ENCODE measurements around the gene SALL1. TPM values are rescaled to one million over a fixed set of nuclear protein-coding genes. Genes with fewer than 3 reads are reported as not detected.

SALL1 gene
- total RNA-seq, 1 donor from 2014 or later, result not detected

GRCh38 chr16:51157698-51158097 lies 6.6 kb upstream of the SALL1 start:
- POLR2A ChIA-PET, result no interaction called here
- Mint-ChIP-seq H3K4me3 (no peak overlapping the region), H3K27ac (no peak overlapping the region), H3K9me3 (no peaks in the 10 kb centered on the region), H3K27me3 (peaks cover 51% of the 10 kb centered on the region), H3K36me3 (ENCODE audit: low read depth) (no peaks in the 10 kb centered on the region), H3K4me1 (no peaks in the 10 kb centered on the region)
- ATAC-seq (ENCODE audit: low read depth) (no peak), DNase-seq (no peak)
- intact Hi-C loops (cut with micrococcal nuclease), result no loop called here
- TF ChIP-seq CTCF (IDR thresholded peaks at IDR 0.05), result no peak
- CTCF ChIA-PET, result no interaction called here

- intact Hi-C loops (cut with micrococcal nuclease), result no loop called here
- ChIA-PET CTCF (no interaction called here), POLR2A (no interaction called here)
- Mint-ChIP-seq H3K27ac (no peak overlapping the region), H3K27me3 (peaks cover 51% of the 10 kb centered on the region), H3K4me3 (no peak overlapping the region), H3K9me3 (no peaks in the 10 kb centered on the region), H3K36me3 (ENCODE audit: low read depth) (no peaks in the 10 kb centered on the region), H3K4me1 (no peaks in the 10 kb centered on the region)
- DNase-seq (no peak), ATAC-seq (ENCODE audit: low read depth) (no peak)
- TF ChIP-seq CTCF (IDR thresholded peaks at IDR 0.05), result no peak
These were observed 5.7 kb upstream of the SALL1 start for GRCh38 chr16:51156807-51157200.

DNA sequence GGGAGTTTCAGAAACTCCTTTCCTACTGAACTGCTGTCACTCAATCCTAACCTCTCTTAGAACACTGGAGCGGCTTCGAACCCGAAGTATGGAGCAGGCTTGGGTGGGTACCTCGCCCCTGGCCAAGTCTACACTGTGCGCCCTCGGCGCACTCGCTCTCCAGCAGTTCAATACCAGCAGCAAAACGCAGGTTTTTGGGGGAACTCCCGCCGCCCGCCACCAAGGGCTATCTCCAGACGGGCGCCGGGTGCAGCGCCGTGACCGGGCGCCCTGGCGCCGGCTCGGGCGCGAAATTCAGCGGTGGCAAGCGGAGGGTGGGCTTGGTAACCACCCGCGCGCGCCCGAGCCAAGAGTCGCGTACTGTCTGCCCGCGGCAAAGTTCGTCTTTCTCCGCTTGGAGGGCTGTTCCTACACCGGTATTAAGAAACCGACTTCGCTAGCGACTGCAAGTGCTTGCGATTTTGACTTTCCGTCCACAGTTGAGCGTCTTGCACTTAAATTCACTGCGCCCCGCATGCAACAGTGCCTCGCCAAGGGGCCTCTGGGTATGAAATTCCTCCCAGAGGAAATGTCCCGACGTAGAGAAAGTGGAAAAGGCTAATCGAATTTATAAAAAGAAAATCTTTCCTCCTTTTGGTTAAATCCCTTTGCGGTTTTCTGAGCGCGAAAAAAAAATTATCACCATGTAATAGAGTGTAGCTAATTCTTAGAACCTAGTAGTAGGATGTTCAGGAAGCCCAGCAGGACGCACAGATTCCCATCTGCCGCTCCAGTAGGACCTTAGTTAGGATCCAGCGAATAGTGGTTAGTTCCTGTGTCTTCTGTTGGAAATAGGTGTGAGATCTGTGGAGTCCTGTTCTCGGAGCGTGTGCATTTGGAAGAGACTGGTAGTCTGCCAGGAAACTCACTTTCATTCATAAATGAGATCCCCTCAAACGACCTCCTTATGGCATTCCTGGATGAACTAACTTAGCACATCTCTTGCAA lies 5.0 kb upstream of the SALL1 start:
- H3K27ac Mint-ChIP-seq, result no peak overlapping the region
- H3K9me3 Mint-ChIP-seq, result no peaks in the 10 kb centered on the region
- H3K27me3 Mint-ChIP-seq, result peaks cover 51% of the 10 kb centered on the region
- ATAC-seq (ENCODE audit: low read depth), result no peak
- no peak for DNase-seq
- H3K4me1 Mint-ChIP-seq, result no peaks in the 10 kb centered on the region
- ChIA-PET CTCF (no interaction called here), POLR2A (no interaction called here)
- no peak for TF ChIP-seq CTCF (IDR thresholded peaks at IDR 0.05)
- no peak overlapping the region for H3K4me3 Mint-ChIP-seq
- H3K36me3 Mint-ChIP-seq (ENCODE audit: low read depth), result no peaks in the 10 kb centered on the region
- intact Hi-C loops (cut with micrococcal nuclease), result no loop called here

- POLR2A ChIA-PET, result no interaction called here
- no peaks in the 10 kb centered on the region for H3K9me3 Mint-ChIP-seq
- no peak overlapping the region for H3K4me3 Mint-ChIP-seq
- intact Hi-C loops (cut with micrococcal nuclease), result no loop called here
- H3K27ac Mint-ChIP-seq, result no peak overlapping the region
- DNase-seq, result no peak
- no peak for ATAC-seq (ENCODE audit: low read depth)
- no peak for TF ChIP-seq CTCF (IDR thresholded peaks at IDR 0.05)
- H3K27me3 Mint-ChIP-seq, result peaks cover 56% of the 10 kb centered on the region
- H3K4me1 Mint-ChIP-seq, result no peaks in the 10 kb centered on the region
- H3K36me3 Mint-ChIP-seq (ENCODE audit: low read depth), result no peaks in the 10 kb centered on the region
- CTCF ChIA-PET, result no interaction called here
These were observed 4.1 kb upstream of the SALL1 start for GRCh38 chr16:51155199-51155607.

DNA sequence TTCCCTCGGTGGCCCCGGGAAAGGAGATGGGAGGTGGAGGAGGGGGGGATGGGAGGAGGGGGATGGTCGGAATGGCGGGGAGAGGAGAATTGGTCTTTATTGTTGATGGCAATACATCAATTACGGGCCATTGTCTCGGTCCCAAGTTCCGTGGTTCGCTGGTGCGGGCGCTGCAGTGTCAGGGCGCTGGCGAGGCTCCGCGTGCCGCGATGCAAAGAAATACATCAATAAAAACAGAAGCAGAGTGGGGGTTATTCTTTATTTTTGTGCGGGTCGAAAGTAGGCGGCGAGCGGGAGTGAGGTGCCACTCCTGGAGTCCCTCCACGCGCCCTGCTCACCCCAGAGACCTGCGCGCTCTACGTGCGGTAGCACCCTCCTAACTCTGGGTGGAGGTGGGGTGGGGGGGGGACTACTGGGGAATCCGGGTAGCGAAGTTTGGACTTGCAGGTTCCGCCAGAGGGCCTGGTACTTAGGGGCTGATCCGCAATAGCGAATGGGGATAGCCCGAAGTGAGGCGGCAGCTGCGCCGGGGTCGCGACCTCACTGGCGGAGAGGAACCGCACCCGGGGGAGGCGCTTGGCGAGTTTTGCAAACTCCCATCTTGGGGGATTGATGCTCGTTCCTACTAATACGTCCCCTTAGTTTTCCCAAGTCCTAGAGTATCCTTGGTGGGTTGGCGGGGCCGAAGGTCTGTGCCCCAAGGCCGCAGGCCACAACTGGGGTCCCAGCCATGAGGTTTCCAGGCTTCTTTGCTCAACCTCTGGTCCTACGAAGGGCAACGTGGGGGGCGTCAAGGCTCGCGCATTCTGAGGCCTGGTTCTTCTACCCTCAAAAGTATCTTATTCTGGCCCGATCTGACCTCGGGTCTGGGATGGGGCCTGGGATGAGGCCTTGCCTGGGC lies 3.5 kb upstream of the SALL1 start:
- TF ChIP-seq CTCF (IDR thresholded peaks at IDR 0.05), result no peak
- intact Hi-C loops (cut with micrococcal nuclease), result no loop called here
- no peaks in the 10 kb centered on the region for H3K36me3 Mint-ChIP-seq (ENCODE audit: low read depth)
- ATAC-seq (ENCODE audit: low read depth), result no peak
- H3K27ac Mint-ChIP-seq, result no peak overlapping the region
- no peak for DNase-seq
- H3K4me1 Mint-ChIP-seq, result no peaks in the 10 kb centered on the region
- H3K4me3 Mint-ChIP-seq, result no peak overlapping the region
- H3K27me3 Mint-ChIP-seq, result peaks cover 56% of the 10 kb centered on the region
- ChIA-PET POLR2A (no interaction called here), CTCF (no interaction called here)
- H3K9me3 Mint-ChIP-seq, result no peaks in the 10 kb centered on the region

Data from activated B cell treated with CpG ODN at 0.5 μM for 24 hours (primary cell).